ENCODE data around the gene SPEN. TPM values are rescaled to one million over a fixed set of nuclear protein-coding genes. Genes with fewer than 3 reads are reported as not detected.
"Not testable (repeated sequence)": the region's sequence is repeated elsewhere in the genome, so short reads cannot be mapped to it uniquely, and the experiment has no call there.

Gene SPEN
- total RNA-seq, 1 experiment from 2014 or later, result 28.9 TPM

DNA sequence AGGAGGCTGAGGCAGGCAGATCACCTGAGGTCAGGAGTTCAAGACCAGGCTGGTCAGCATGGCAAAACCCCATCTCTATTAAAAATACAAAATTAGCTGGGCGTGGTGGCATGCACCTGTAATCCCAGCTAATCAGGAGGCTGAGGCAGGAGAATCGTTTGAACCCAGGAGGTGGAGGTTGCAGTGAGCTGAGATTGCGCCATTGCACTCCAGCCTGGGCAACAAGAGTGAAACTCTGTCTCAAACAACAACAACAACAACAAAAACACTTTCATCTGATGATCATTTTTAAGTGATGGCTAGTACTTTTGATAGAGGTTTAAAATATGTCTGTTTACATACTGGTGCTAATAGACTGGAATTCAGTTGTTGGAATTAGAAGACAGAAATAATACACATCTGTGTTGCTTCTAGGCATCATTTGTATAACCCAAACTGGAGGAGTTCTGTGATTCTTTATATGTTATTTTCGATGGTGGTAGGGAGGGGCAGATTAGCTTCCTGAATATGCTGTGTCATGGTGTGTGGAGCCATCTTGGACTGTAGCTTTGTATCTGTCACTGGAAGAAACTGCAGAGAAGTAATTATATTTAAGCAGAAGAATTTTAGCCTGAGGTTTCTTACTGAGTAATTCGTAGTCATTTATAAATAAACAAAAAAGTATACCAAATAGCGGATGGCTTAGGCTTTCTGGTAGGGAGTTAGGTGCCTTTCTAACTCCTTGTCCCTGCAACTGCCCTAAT is 45.5 kb downstream of the SPEN start:
- peak; percentile 86 for DNase-seq (ENCODE audit: low read depth)

DNA sequence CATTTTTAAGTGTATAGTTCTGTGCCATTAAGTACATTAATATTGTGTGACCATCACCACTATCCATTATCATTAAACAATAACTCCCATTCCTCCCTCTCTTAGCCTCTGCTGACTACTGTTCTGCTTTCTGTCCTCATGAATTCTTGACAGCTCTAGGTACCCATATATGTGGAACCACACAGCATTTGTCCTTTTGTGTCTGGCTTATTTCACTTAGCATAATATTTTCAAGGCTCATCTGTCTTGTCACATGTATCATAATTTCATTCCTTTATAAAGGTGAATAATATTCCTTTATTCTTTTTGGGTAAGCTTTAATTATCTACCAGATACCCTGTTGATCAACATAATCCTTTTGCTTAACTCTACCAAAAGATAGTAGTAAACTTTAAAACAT is 47.7 kb downstream of the SPEN start:
- DNase-seq (ENCODE audit: low read depth), result no peak

DNA sequence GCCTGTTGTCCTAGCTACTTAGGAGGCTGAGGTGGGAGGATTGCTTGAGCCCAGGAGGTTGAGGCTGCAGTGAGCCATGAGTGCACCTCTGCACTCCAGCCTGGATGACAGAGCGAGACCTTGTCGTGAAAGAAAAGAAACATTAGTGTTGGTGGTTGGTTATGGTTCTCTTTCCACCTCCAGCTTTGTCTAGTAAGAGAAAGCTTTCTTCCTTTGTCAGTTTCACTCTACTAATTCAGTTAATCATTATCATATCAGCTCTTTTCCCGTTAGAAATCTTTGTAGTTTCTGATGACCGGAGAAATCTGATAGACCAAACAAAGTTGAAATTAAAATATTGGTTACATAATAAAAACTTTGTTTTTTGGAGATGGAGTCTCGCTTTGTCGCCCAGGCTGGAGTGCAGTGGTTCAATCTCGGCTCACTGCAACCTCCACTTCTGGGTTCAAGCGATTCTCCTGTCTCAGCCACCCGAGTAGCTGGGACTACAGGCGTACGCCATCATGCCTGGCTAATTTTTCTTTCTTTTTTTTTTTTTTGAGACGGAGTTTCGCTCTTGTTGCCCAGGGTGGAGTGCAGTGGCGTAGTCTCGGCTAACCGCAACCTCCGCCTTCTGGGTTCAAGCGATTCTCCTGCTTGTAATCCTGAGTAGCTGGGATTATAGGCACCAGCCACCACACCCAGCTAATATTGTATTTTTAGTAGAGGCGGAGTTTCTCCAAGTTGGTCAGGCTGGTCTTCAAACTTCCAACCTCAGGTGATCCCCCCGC is 49.5 kb downstream of the SPEN start:
- DNase-seq (ENCODE audit: low read depth), result not testable (repeated sequence)

DNA sequence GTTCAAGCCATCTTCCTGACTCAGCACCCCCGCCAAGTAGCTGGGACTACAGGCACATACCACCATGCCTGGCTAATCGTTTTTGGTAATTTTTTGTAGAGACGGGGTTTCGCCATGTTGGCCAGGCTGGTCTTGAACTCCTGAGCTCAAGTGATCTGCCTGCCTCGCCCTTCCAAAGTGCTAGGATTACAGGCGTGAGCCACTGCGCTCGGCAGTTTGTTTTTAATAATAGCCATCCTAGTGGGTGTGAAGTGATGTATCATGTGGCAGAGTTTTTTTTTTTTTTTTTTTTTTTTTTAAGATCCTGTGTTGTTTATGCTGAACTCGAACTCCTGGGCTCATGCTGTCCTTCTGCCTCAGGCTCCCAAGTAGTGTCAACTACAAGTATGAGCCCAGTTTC is 51.8 kb downstream of the SPEN start:
- no peak for DNase-seq (ENCODE audit: low read depth)

DNA sequence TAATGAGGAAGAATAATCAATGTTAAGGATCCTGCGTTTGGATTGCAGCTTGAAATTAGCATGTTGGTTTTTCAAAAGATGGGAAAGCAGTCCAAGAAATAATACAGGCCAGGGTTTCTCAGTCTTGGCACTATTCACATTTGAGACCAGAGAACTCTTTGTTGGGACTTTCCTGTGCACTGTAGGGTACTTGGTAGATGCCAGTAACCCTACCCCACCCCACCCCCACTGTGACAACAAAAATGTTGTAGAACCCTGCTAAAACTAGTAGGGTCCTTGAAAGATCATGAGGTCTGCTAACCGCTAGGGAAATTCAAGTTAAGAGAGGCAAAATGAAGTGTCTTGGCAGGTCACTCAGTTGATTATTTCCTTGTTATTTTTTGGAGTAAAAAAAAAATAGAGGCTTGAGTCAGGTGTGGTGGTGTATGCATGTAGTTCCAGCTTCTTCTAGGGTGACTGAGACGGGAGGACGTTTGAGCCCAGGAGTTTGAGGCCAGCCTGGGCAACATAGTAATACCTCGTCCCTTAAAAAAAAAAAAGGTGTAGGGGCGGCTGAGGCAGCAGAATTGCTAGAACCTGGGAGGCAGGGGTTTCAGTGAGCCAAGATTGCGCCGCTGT is 53.3 kb downstream of the SPEN start:
- DNase-seq (ENCODE audit: low read depth), result no peak

DNA sequence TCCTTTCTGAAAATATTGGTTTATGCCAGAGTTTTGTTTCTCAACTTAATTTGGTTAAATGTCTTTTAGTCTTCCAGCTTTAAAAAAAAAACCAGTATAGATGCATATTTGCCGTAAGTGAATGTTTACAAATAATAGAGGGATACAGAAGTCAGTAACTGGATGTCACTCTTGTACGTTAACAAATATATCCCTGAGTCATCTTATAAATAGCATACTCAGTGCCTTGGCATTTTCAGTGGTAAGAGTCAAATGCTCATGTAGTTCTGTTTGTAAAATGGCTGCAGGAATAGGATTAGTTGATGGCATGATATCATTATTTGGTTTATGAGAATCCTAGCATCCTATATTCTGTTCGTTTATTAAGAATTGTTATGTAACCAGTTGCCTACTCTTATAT is 55.4 kb downstream of the SPEN start:
- DNase-seq (ENCODE audit: low read depth), result peak; percentile 89

DNA sequence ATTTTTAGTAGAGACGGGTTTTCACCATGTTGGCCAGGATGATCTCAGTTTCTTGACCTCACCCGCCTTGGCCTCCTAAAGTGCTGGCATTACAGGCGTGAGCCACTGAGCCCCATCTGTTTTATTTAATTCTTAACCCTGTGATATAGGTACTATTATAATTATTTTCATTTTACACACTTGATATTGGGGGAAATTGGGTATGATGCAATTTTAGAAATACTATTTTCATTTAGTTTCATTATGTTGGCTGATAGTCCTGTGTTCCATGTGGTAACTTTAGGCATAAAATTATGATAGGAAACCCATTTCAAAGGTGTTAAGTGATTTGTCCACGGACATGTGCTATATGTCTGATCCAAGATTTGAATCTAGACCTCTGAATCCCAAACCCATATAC is 61.1 kb downstream of the SPEN start:
- no peak for DNase-seq (ENCODE audit: low read depth)

DNA sequence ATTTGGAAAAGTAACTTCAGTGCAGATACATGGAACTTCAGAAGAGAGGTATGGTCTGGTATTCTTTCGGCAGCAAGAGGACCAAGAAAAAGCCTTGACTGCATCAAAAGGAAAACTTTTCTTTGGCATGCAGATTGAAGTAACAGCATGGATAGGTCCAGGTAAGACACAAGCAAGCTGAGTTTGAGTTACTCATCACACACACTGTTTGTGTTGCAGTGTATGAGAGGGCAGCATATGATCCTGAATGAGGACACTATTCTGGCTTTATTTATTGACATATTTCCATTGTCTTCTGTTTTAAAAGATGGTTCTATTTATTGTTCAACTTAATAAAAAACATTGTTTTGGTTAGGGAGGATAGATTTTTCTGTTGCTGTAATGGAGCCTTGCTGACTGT is 63.6 kb downstream of the SPEN start:
- DNase-seq (ENCODE audit: low read depth), result no peak

DNA sequence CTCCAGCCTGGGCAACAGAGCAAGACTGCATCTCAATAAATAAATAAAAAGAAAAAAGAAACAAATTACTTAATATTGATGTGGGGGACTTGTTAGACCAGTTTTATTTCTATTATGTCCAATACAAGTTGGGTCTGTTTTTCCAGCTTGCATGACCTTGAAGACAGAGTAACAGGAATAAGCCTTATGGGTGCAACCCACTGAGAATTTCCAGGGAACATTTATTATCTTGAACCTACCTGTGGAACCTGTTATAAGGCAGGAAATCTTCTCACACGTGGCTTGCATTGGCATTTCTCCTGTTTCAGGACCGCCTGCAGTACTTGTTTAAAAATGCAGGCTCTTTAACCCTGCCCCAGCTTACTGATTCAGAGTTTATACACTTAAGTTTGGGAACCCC is 64.4 kb downstream of the SPEN start:
- DNase-seq (ENCODE audit: low read depth), result no peak

DNA sequence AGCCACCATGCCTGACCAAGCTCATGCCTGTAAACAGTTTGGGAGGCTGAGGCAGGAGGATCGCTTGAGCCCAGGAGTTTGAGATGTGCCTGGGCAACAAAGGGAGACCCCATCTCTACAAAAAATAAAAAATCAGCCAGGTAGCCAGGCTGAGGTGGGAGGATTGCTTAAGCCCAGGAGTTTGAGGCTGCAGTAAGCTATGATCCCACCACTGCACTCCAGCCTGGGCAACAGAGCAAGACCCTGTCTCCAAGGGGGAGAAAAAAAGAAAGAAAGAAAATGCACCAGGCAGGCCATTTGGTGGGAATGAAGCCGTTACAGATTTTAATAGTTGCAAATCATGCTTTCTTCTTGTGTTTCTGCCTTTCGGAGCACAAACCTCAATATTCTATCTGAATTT is 66.1 kb downstream of the SPEN start:
- DNase-seq (ENCODE audit: low read depth), result not testable (repeated sequence)

DNA sequence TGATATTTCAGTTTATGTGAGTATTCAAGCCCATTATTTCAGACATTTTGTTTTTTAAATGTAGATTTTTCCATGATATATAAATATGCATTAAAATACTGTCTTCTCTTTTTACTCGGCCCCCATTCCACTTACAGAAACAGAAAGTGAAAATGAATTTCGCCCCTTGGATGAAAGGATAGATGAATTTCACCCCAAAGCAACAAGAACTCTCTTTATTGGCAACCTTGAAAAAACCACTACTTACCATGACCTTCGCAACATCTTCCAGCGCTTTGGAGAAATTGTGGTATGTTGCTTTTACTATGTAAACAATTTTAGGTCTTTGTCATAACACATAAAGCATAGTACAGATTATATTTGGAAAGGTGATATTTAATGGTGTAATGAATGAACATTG is 68.5 kb downstream of the SPEN start:
- peak; percentile 54 for DNase-seq (ENCODE audit: low read depth)

DNA sequence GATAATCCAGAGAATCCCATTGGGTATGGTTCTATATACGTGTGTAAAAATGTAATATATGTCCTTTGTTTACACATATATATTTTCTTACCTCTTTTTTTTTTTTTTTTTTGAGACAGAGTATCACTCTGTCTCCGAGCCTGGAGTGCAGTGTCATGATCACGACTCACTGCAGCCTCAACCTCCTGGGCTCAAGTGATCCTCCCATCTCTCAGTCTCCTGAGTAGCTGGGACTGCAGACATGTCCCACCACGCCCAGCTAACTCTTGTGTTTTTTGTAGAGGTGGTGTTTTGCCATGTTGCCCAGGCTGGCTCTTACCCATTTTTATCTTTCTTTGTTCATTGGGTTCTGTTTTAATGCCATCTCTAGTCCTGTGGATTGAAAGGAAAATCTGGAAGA is 68.9 kb downstream of the SPEN start:
- DNase-seq (ENCODE audit: low read depth), result peak; percentile 50

DNA sequence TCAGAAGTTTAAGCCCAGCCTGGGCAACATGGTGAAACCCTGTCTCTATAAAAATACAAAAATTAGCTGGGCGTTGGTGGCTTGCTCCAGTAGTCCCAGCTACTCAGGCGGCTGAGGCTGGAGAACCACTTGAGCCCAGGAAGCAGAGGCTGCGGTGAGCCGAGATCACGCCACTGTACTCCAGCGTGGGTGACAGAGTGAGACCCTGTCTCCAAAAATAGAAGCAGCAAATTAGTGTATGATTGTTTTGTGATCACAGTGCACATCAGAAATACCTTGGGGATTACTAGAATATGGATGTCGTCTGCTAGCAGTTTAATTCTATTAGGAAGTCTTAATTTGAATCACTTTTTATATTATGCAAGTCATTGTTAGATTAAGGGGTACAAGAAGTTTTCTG is 69.4 kb downstream of the SPEN start:
- no peak for DNase-seq (ENCODE audit: low read depth)

DNA sequence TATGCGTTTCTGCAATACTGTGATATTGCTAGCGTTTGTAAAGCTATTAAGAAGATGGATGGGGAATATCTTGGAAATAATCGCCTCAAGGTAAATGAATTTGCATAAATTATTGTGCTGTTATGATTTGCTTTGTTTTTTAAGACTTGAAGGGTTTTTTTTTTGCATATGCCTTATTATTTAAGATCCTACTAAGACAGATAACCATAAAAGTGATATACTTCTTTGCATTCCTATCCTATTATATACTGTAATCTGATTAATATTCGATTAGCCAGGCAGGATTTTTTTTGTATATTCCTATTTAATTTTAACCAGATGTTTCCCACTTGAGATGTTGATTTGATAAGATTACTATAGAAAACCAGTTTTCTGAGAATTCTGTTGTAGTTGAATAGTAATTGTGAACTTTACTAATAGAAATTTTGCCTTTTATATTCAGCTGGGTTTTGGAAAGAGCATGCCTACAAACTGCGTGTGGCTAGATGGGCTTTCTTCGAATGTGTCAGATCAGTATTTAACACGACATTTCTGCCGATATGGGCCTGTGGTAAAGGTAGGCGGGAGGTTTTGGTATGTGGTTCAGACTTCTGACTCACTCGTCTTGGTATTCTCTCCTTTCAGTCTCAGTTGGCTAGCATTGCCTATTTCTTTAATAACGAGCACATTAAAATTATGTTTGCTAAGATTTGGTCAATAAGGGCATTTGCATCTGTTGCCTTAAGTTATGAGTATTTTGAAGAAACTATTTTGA is 71.6 kb downstream of the SPEN start:
- peak; percentile 90 for DNase-seq (ENCODE audit: low read depth)

DNA sequence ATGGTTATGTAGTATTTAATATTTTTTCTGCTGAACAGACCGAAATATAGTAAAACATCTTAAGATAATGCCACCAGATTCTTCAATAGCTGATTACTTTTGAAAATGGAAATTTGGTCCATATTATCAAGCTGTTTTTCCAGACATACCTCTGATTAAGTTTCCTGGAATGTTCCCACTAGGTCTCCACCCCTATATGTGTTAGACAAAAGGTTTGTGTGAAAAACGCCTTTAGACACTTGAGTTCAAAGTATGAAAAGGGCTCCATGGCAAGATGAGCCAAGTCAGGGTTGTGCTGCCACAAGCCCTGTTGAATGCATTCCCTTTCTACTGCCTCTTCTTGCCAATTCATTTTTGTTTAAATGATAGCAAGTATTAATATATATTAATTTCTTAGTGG is 75.7 kb downstream of the SPEN start:
- peak; percentile 60 for DNase-seq (ENCODE audit: low read depth)

DNA sequence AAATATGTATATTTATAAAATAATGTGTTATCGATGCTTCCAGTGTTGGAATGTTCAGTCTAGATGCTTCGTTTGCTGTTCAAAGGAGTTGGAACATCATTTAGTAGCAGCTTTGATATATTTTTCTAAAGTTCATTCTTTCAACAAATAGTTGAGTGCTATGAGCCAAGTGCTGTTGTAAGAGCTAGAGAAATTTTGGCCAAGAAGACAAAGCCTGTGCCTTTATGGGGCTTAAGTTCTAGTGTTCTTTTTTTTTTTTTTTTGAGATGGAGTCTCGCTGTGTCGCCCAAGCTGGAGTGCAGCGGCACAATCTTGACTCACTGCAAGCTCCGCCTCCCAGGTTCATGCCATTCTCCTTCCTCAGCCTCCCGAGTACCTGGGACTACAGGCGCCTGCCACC is 78.9 kb downstream of the SPEN start:
- DNase-seq (ENCODE audit: low read depth), result not testable (repeated sequence)

DNA sequence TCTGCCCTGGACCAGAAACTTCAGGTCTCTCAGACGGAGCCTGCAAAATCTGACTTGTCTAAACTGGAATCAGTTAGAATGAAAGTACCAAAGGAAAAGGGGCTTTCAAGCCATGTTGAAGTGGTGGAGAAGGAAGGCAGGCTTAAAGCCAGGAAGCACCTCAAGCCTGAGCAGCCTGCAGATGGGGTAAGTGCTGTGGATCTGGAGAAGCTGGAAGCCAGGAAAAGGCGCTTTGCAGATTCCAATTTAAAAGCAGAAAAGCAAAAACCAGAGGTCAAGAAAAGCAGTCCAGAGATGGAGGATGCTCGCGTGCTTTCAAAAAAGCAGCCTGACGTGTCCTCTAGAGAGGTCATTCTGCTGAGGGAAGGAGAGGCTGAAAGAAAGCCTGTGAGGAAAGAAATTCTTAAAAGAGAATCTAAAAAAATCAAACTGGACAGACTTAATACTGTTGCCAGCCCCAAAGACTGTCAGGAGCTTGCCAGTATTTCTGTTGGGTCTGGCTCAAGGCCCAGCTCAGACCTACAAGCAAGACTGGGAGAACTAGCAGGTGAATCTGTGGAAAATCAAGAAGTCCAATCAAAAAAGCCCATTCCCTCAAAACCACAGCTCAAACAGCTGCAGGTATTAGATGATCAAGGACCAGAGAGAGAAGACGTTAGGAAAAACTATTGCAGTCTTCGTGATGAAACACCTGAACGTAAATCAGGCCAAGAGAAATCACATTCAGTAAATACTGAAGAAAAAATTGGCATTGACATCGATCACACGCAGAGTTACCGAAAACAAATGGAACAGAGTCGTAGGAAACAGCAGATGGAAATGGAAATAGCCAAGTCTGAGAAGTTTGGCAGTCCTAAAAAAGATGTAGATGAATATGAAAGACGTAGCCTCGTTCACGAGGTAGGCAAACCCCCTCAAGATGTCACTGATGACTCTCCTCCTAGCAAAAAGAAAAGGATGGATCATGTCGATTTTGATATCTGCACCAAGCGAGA is 81.8 kb downstream of the SPEN start:
- DNase-seq (ENCODE audit: low read depth), result no peak

DNA sequence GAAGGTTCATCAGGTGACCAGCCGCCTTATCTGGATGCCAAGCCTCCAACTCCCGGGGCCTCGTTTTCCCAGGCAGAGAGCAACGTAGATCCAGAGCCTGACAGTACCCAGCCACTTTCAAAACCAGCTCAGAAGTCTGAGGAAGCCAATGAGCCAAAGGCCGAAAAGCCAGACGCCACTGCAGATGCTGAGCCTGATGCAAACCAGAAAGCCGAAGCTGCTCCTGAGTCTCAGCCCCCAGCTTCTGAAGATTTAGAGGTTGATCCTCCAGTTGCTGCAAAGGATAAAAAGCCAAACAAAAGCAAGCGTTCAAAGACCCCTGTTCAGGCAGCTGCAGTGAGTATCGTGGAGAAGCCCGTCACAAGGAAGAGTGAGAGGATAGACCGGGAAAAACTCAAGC is 83.9 kb downstream of the SPEN start:
- no peak for DNase-seq (ENCODE audit: low read depth)

DNA sequence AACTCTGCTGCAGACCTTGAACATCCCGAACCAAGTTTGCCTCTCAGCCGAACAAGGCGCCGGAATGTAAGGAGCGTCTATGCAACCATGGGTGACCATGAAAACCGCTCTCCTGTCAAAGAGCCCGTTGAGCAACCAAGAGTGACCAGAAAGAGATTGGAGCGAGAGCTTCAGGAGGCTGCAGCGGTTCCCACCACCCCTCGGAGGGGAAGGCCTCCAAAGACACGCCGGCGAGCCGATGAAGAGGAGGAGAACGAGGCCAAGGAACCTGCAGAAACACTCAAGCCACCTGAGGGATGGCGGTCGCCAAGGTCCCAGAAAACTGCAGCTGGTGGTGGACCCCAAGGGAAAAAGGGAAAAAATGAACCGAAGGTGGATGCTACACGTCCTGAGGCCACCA is 84.4 kb downstream of the SPEN start:
- no peak for DNase-seq (ENCODE audit: low read depth)

DNA sequence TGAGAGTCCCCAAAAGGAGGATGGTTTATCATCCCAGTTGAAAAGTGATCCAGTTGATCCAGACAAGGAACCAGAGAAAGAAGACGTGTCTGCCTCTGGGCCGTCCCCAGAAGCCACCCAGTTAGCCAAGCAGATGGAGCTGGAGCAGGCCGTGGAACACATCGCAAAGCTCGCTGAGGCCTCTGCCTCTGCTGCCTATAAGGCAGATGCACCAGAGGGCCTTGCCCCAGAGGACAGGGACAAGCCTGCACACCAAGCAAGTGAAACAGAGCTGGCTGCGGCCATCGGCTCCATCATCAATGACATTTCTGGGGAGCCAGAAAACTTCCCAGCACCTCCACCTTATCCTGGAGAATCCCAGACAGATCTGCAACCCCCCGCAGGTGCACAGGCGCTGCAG is 85.1 kb downstream of the SPEN start:
- DNase-seq (ENCODE audit: low read depth), result no peak

DNA sequence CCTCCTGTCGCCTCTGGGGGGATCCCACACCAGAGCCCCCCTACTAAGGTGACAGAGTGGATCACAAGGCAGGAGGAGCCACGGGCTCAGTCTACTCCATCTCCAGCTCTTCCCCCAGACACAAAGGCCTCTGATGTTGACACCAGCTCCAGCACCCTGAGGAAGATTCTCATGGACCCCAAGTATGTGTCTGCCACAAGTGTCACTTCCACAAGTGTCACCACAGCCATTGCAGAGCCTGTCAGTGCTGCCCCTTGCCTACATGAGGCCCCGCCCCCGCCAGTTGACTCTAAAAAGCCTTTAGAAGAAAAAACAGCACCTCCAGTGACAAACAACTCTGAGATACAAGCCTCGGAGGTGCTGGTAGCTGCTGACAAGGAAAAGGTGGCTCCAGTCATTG is 86.2 kb downstream of the SPEN start:
- DNase-seq (ENCODE audit: low read depth), result no peak
